ENCODE results near the gene GALNT3.

GRCh38 chr2:165811592-165812370 is 17.7 kb upstream of the GALNT3 start:
- TF ChIP-seq, protein P1, sequence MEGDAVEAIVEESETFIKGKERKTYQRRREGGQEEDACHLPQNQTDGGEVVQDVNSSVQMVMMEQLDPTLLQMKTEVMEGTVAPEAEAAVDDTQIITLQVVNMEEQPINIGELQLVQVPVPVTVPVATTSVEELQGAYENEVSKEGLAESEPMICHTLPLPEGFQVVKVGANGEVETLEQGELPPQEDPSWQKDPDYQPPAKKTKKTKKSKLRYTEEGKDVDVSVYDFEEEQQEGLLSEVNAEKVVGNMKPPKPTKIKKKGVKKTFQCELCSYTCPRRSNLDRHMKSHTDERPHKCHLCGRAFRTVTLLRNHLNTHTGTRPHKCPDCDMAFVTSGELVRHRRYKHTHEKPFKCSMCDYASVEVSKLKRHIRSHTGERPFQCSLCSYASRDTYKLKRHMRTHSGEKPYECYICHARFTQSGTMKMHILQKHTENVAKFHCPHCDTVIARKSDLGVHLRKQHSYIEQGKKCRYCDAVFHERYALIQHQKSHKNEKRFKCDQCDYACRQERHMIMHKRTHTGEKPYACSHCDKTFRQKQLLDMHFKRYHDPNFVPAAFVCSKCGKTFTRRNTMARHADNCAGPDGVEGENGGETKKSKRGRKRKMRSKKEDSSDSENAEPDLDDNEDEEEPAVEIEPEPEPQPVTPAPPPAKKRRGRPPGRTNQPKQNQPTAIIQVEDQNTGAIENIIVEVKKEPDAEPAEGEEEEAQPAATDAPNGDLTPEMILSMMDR (tag by site-specific recombination; IDR thresholded peaks at IDR 0.05) = no peak
- TF ChIP-seq ZNF280D (tag by site-specific recombination; IDR thresholded peaks at IDR 0.05) (no peak), ZNF76 (tag by site-specific recombination; IDR thresholded peaks at IDR 0.05; ENCODE audit: borderline replicate concordance, low read depth) (no peak), ZBTB21 (tag by site-specific recombination; IDR thresholded peaks at IDR 0.05) (no peak), HOXD13 (CRISPR knock-in tag; IDR thresholded peaks at IDR 0.05; ENCODE audit: borderline replicate concordance) (no peak), ZNF335 (tag by site-specific recombination; conservative IDR thresholded peaks at IDR 0.05) (no peak), ZNF747 (tag by site-specific recombination; IDR thresholded peaks at IDR 0.05) (no peak), ZNF529 (tag by site-specific recombination; IDR thresholded peaks at IDR 0.05; ENCODE audit: insufficient replicate concordance) (no peak), ZNF140 (tag by site-specific recombination; IDR thresholded peaks at IDR 0.05) (no peak), ZNF704 (tag by site-specific recombination; IDR thresholded peaks at IDR 0.05) (no peak), ZNF223 (tag by site-specific recombination; IDR thresholded peaks at IDR 0.05) (no peak), TCF7L2 (IDR thresholded peaks at IDR 0.05; ENCODE audit: borderline replicate concordance, low read depth, low read length) (no peak)
- TF ChIP-seq, protein P2, sequence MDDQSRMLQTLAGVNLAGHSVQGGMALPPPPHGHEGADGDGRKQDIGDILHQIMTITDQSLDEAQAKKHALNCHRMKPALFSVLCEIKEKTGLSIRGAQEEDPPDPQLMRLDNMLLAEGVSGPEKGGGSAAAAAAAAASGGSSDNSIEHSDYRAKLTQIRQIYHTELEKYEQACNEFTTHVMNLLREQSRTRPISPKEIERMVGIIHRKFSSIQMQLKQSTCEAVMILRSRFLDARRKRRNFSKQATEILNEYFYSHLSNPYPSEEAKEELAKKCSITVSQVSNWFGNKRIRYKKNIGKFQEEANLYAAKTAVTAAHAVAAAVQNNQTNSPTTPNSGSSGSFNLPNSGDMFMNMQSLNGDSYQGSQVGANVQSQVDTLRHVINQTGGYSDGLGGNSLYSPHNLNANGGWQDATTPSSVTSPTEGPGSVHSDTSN (CRISPR knock-in tag; IDR thresholded peaks at IDR 0.05) = no peak
- TF ChIP-seq, protein P3, sequence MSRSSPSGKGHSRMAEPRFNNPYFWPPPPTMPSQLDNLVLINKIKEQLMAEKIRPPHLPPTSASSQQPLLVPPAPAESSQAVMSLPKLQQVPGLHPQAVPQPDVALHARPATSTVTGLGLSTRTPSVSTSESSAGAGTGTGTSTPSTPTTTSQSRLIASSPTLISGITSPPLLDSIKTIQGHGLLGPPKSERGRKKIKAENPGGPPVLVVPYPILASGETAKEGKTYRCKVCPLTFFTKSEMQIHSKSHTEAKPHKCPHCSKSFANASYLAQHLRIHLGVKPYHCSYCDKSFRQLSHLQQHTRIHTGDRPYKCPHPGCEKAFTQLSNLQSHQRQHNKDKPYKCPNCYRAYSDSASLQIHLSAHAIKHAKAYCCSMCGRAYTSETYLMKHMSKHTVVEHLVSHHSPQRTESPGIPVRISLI (tag by site-specific recombination; IDR thresholded peaks at IDR 0.05) = no peak
